Smooth muscle cell of the brain vasculature (primary cell): Measurements from ENCODE around the gene SDCCAG8.

ENCODE experiments used
- DNase-seq: peaks from one replicate; pipeline ENCODE4 v3.0.0-alpha.2; 2012; ENCODE audit warnings: low read depth, low spot score

The SDCCAG8 gene

GRCh38 chr1:243483071-243483771 lies 227.4 kb downstream of the SDCCAG8 start:
- no peak for DNase-seq

- no peak for DNase-seq
Measured at GRCh38 chr1:243483952-243484351, 228.1 kb downstream of the SDCCAG8 start.

- no peak for DNase-seq
Measured at GRCh38 chr1:243487036-243487648, 231.3 kb downstream of the SDCCAG8 start.

DNA sequence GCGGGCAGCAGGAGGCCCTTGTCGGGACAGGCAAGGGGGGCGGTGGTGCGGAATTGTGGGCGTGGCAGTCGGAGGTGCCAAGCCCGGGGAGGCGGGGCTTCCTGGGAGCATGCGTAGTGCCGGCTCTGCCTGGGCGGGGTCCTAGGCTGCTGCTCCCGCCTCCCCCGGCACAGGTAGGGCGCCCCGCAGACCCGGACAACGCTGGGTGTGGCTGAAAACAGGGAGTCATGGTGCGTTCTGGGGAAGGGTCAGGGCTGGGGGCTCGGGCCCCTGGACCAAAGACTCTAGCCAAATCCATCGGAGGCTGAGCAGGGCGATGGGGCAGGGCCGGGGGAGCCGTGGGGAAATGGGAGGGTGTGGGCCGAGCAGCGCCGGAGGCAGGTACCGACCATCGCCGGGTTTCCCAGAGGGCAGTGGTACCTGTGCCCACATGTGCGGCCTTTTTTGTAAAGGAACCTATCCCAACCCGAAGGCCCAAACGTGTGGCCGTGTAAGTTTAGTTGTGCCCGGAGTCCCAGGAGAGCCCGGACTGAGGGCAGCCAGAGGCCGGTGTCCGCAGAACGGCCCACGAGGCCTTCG lies 231.9 kb downstream of the SDCCAG8 start:
- no peak for DNase-seq

- DNase-seq: no peak
Measured at GRCh38 chr1:243488459-243489157, 232.8 kb downstream of the SDCCAG8 start.

- no peak for DNase-seq
Measured at GRCh38 chr1:243489158-243489527, 233.3 kb downstream of the SDCCAG8 start.

- DNase-seq: no peak
Measured at GRCh38 chr1:243489681-243490546, 234.1 kb downstream of the SDCCAG8 start.

GRCh38 chr1:243490748-243491686 lies 235.2 kb downstream of the SDCCAG8 start:
- DNase-seq: no peak

DNA sequence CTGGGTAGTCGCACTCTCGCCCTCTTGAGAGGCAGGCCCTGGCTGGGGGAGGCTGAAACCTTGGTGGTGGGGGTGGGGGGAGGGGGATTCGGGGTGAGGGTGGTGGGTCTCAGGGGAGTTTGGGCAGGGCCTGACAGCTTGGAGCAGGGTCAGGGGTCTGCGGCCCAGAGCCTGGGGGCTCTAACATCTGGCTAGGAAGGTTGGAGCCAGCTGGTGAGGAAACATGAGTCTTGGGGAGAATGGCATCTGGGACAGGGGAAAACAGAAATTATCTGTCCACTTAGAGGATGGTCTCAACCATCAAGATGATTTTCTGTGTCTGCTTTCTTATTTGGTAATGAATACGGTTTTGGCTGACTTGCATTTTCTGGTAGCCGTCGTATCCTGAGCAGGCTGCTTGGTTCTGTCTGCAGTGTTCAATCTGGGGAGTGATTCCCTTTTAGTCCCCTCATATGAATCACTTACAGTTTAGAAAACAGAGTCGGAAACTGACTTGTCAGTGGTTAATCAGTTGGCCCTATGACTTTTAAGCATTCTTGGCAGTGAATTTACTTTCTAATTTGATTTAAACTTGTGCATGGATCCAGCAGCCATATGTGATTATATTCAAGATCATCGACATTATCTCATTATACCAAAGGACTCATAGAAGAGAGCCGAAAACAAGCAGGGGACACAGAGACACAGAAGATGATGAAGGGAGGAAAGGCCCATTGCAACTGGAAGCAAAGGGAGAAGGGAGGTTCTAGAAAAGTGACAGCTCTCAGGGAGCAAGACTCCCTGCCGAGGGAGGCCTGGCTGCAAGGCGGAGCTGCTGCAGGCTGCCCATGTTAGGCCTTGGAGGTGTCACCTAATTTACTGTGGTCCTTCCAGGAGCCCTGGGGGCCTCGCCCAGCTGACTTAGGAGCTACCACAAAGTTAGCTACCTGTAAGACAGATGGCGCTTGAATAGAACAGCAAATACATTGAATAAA lies 237.6 kb downstream of the SDCCAG8 start:
- no peak for DNase-seq

GRCh38 chr1:243494741-243495431 lies 239.0 kb downstream of the SDCCAG8 start:
- no peak for DNase-seq

GRCh38 chr1:243495442-243496186 lies 239.8 kb downstream of the SDCCAG8 start:
- DNase-seq: no peak

DNA sequence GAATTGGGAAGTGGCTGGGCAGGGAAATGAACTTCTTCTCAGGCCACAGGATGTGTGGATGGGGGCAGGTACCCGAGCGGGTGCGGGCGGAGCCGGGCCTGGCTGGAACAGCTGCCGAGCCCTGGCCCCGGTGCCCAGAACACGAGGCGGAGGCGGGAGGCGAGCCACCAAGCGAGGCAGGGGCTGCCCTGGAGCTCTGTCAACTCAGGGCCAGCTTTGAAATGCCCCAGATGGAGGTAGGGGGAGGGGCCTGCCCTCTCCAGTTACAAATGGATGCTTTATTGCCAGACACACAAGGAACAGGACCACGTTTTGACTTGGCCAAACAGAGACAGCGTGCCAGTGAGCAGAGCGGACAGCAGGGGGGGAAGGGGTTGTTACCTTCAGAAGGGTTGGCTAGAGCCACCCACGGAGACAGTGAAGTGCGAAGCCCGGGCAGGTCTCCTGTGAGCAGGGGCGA lies 240.4 kb downstream of the SDCCAG8 start:
- DNase-seq: no peak

- no peak for DNase-seq
Measured at GRCh38 chr1:243496806-243497205, 241.0 kb downstream of the SDCCAG8 start.

GRCh38 chr1:243497939-243498681 lies 242.3 kb downstream of the SDCCAG8 start:
- DNase-seq: no peak

GRCh38 chr1:243499248-243499647 lies 243.4 kb downstream of the SDCCAG8 start:
- no peak for DNase-seq

GRCh38 chr1:243499711-243500110 lies 243.9 kb downstream of the SDCCAG8 start:
- no peak for DNase-seq

DNA sequence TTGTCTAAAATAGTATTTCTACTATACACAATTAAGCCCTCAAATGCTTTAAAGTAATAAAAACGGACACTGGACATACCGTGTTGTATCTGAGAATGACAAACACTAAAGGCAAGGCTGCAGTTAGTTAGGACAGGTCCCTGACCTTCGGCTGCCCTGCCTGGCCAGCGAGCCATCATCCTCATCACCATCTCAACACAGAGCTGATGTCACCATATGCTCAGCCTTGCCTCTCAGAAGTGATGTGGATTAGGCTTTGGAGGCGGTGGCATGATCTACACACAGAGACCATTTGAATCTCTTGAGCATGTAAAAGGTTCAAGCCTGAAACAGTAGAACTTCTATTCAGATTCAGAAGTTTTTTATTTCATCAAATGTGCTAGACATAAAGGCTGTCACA lies 244.7 kb downstream of the SDCCAG8 start:
- DNase-seq: no peak
